ENCODE measurements around the gene RNU6-9.
A peak's percentile ranks its signal among the peaks of the same experiment; 100 is the strongest.

The RNU6-9 gene

DNA sequence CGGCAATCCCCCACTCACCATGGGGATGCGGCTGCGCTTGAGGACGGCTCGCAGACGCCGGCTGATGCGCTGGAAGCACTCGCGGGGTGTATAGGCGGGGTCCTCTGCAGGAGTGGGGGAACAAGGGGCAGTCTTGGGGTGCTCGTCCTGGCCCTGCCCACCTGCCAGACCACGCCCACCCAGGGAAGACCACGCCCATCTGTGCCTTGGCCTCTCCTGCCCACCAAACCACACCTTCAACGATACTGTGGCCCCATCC, 6.7 kb downstream of the RNU6-9 start:
- peak; percentile 5; the same call in 1 of the 3 replicates for ATAC-seq
- TF ChIP-seq PPARA (CRISPR knock-in tag; IDR thresholded peaks at IDR 0.05; ENCODE audit: borderline replicate concordance) (no peak), ZFP30 (CRISPR knock-in tag; IDR thresholded peaks at IDR 0.05) (no peak), ARNTL (CRISPR knock-in tag; IDR thresholded peaks at IDR 0.05; ENCODE audit: borderline replicate concordance, low read depth) (no peak), BACH2 (CRISPR knock-in tag; IDR thresholded peaks at IDR 0.05; ENCODE audit: borderline replicate concordance) (no peak), RARB (CRISPR knock-in tag; IDR thresholded peaks at IDR 0.05) (no peak), SNAI2 (CRISPR knock-in tag; IDR thresholded peaks at IDR 0.05) (no peak), GLIS3 (CRISPR knock-in tag; IDR thresholded peaks at IDR 0.05) (no peak), OSR1 (CRISPR knock-in tag; IDR thresholded peaks at IDR 0.05) (no peak), ZNF70 (CRISPR knock-in tag; IDR thresholded peaks at IDR 0.05) (no peak)
- TF ChIP-seq, protein P1, sequence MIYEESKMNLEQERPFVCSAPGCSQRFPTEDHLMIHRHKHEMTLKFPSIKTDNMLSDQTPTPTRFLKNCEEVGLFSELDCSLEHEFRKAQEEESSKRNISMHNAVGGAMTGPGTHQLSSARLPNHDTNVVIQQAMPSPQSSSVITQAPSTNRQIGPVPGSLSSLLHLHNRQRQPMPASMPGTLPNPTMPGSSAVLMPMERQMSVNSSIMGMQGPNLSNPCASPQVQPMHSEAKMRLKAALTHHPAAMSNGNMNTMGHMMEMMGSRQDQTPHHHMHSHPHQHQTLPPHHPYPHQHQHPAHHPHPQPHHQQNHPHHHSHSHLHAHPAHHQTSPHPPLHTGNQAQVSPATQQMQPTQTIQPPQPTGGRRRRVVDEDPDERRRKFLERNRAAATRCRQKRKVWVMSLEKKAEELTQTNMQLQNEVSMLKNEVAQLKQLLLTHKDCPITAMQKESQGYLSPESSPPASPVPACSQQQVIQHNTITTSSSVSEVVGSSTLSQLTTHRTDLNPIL (CRISPR knock-in tag; IDR thresholded peaks at IDR 0.05; ENCODE audit: low read depth), result no peak
- TF ChIP-seq, protein P2, sequence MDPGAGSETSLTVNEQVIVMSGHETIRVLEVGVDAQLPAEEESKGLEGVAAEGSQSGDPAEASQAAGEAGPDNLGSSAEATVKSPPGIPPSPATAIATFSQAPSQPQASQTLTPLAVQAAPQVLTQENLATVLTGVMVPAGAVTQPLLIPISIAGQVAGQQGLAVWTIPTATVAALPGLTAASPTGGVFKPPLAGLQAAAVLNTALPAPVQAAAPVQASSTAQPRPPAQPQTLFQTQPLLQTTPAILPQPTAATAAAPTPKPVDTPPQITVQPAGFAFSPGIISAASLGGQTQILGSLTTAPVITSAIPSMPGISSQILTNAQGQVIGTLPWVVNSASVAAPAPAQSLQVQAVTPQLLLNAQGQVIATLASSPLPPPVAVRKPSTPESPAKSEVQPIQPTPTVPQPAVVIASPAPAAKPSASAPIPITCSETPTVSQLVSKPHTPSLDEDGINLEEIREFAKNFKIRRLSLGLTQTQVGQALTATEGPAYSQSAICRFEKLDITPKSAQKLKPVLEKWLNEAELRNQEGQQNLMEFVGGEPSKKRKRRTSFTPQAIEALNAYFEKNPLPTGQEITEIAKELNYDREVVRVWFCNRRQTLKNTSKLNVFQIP (CRISPR knock-in tag; IDR thresholded peaks at IDR 0.05; ENCODE audit: borderline replicate concordance, low read depth), result no peak

DNA sequence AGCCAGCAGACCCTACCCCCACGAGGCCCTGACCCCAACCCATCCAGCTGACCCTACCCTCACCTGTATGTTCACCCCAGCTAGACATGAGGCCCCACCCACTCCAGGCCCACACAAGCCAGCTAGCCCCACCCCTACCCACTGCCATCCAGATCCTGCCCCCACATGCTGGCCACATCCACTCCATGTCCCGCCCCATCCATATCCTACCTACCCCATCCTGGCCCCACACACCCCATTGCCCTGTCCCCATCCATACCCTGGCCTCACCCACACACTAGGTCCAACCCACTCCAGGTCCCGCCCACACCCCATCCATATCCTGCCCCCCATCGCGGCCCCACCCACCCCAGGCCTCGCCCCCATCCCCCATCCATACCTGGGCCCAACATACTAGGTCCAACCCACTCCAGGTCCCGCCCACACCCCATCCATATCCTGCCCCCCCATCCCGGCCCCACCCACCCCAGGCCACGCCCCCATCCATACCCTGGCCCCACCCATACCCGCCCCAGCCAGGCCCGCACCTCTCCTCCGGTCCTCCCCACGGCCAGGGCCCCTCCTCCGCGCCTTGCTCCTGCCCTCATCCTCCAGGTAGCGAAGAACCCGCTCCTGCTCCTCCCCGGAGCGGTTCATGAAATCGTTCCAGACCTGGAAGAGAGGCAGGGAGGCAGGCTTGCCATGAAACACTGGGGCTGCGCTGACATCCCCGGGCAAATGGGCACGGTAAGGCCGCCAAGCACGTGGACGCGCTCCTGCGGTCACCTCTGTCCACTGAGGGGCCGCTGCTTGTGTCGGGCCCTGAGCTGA, 7.2 kb downstream of the RNU6-9 start:
- ATAC-seq, result peak; percentile 60
- TF ChIP-seq OSR1 (CRISPR knock-in tag; IDR thresholded peaks at IDR 0.05), result no peak

DNA sequence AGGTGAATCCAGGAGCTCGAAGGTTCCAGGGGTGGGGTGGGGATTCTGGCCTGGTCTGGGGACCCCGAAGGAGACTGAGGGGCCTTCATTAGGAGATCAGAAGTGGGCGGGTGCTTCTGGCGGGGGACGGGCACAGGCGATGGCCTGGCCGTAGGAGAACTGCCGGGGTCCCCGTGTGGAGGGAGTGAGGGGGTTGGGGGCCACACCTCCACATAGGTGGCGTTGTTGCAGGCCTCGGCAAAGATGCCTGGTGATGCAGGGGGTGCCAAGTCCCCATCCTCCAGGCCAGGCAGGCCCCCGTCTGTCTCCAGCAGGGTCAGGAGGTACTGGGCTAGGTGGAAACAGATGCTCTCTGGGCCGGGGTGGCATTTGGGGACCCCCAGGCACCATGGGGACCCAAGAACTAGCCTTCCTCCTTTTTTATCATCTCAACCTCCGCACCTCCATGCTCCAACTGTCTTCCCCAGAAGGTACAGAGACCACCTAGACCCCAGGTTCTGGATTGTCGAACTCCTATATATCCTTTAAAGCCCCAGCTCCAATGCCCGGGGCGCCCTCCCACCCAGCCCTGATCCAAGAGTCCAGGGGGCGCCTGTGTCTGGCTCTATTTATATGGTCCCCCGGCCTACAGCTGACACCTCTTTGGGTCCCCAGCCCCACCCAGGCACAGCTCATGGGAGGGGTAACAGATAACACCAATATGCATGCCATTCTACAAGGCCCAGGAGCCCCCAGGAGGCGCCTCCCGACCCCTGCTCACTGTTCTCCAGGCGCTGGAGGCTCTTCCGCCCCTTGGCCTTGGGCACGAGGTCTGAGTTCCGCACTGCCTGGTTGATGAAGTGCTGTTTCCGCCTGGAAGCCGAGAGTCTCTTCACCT, 8.2 kb downstream of the RNU6-9 start:
- TF ChIP-seq ZFP30 (CRISPR knock-in tag; IDR thresholded peaks at IDR 0.05), result no peak
- peak; percentile 95 for TF ChIP-seq ZFP3 (CRISPR knock-in tag; IDR thresholded peaks at IDR 0.05)
- no peak for ATAC-seq

DNA sequence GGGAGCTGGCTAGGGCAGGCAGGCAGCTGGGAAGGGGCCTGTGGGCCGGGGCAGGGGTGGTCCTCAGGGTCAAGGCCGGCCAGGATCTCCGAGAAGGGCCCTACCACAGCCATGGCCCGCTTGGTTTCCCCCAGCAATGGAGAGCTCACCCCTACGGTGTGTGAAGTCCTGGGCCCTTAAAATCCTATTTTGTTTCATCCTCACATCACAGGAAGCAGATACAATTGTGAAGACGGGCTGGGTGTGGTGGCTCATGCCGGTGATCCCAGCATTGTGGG, 8.7 kb downstream of the RNU6-9 start:
- ATAC-seq, result no peak
- no peak for TF ChIP-seq BACH2 (CRISPR knock-in tag; IDR thresholded peaks at IDR 0.05; ENCODE audit: borderline replicate concordance)
- TF ChIP-seq, protein P3, sequence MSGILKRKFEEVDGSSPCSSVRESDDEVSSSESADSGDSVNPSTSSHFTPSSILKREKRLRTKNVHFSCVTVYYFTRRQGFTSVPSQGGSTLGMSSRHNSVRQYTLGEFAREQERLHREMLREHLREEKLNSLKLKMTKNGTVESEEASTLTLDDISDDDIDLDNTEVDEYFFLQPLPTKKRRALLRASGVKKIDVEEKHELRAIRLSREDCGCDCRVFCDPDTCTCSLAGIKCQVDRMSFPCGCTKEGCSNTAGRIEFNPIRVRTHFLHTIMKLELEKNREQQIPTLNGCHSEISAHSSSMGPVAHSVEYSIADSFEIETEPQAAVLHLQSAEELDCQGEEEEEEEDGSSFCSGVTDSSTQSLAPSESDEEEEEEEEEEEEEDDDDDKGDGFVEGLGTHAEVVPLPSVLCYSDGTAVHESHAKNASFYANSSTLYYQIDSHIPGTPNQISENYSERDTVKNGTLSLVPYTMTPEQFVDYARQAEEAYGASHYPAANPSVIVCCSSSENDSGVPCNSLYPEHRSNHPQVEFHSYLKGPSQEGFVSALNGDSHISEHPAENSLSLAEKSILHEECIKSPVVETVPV (CRISPR knock-in tag; IDR thresholded peaks at IDR 0.05), result no peak
- no peak for TF ChIP-seq RARB (CRISPR knock-in tag; IDR thresholded peaks at IDR 0.05)
- TF ChIP-seq, protein P4, sequence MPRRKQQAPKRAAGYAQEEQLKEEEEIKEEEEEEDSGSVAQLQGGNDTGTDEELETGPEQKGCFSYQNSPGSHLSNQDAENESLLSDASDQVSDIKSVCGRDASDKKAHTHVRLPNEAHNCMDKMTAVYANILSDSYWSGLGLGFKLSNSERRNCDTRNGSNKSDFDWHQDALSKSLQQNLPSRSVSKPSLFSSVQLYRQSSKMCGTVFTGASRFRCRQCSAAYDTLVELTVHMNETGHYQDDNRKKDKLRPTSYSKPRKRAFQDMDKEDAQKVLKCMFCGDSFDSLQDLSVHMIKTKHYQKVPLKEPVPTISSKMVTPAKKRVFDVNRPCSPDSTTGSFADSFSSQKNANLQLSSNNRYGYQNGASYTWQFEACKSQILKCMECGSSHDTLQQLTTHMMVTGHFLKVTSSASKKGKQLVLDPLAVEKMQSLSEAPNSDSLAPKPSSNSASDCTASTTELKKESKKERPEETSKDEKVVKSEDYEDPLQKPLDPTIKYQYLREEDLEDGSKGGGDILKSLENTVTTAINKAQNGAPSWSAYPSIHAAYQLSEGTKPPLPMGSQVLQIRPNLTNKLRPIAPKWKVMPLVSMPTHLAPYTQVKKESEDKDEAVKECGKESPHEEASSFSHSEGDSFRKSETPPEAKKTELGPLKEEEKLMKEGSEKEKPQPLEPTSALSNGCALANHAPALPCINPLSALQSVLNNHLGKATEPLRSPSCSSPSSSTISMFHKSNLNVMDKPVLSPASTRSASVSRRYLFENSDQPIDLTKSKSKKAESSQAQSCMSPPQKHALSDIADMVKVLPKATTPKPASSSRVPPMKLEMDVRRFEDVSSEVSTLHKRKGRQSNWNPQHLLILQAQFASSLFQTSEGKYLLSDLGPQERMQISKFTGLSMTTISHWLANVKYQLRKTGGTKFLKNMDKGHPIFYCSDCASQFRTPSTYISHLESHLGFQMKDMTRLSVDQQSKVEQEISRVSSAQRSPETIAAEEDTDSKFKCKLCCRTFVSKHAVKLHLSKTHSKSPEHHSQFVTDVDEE (CRISPR knock-in tag; IDR thresholded peaks at IDR 0.05), result no peak
- no peak for TF ChIP-seq ISL1 (CRISPR knock-in tag; IDR thresholded peaks at IDR 0.05)
- no peak for TF ChIP-seq ARNTL (CRISPR knock-in tag; IDR thresholded peaks at IDR 0.05; ENCODE audit: borderline replicate concordance, low read depth)
- no peak for TF ChIP-seq PPARA (CRISPR knock-in tag; IDR thresholded peaks at IDR 0.05; ENCODE audit: borderline replicate concordance)
- no peak for TF ChIP-seq ZFP3 (CRISPR knock-in tag; IDR thresholded peaks at IDR 0.05)
- no peak for TF ChIP-seq ZNF8 (CRISPR knock-in tag; IDR thresholded peaks at IDR 0.05)
- TF ChIP-seq ZNF70 (CRISPR knock-in tag; IDR thresholded peaks at IDR 0.05), result no peak
- TF ChIP-seq ZFP30 (CRISPR knock-in tag; IDR thresholded peaks at IDR 0.05), result no peak
- no peak for TF ChIP-seq TCF4 (CRISPR knock-in tag; IDR thresholded peaks at IDR 0.05; ENCODE audit: borderline replicate concordance)

All from SK-N-SH treated with all-trans-retinoic acid at 6 μM for 48 hours (cell line).